ENCODE measurements around the gene AK9.
"Not testable (repeated sequence)": the region's sequence is repeated elsewhere in the genome, so short reads cannot be mapped to it uniquely, and the experiment has no call there.

AK9 gene

GRCh38 chr6:109477725-109478124, 213.3 kb downstream of the AK9 start:
- DNase-seq: no peak

- no peak for DNase-seq
Observed at GRCh38 chr6:109477184-109477583, 213.8 kb downstream of the AK9 start.

GRCh38 chr6:109475625-109476024, 215.4 kb downstream of the AK9 start:
- no peak for DNase-seq

GRCh38 chr6:109474995-109475394, 216.0 kb downstream of the AK9 start:
- DNase-seq: no peak

GRCh38 chr6:109473120-109473519, 217.9 kb downstream of the AK9 start:
- no peak for DNase-seq

GRCh38 chr6:109472132-109472995, 218.6 kb downstream of the AK9 start:
- no peak for DNase-seq

- DNase-seq: no peak
Observed at GRCh38 chr6:109471105-109471810, 219.7 kb downstream of the AK9 start.

- DNase-seq: no peak
Observed at GRCh38 chr6:109469591-109470189, 221.3 kb downstream of the AK9 start.

GRCh38 chr6:109467696-109468095, 223.3 kb downstream of the AK9 start:
- no peak for DNase-seq

GRCh38 chr6:109466212-109466923, 224.6 kb downstream of the AK9 start:
- no peak for DNase-seq

GRCh38 chr6:109465772-109466171, 225.2 kb downstream of the AK9 start:
- peak; percentile 75 for DNase-seq

- DNase-seq: no peak
Observed at GRCh38 chr6:109461733-109462526, 229.1 kb downstream of the AK9 start.

- DNase-seq: not testable (repeated sequence)
Observed at GRCh38 chr6:109461205-109461604, 229.8 kb downstream of the AK9 start.

- no peak for DNase-seq
Observed at GRCh38 chr6:109460161-109460829, 230.7 kb downstream of the AK9 start.

- DNase-seq: peak; percentile 65
Observed at GRCh38 chr6:109458774-109459531, 232.0 kb downstream of the AK9 start.

- DNase-seq: no peak
Observed at GRCh38 chr6:109457562-109457996, 233.4 kb downstream of the AK9 start.

- DNase-seq: no peak
Observed at GRCh38 chr6:109456710-109457561, 234.1 kb downstream of the AK9 start.

GRCh38 chr6:109456111-109456583, 234.9 kb downstream of the AK9 start:
- no peak for DNase-seq

- DNase-seq: peak; percentile 73
Observed at GRCh38 chr6:109455437-109456110, 235.4 kb downstream of the AK9 start, which contains the start of gene MICAL1. Gene MICAL1, minus strand, starts transcription at chr6:109455772. Its CDS starts 1,576 bp downstream, at chr6:109454196.

Data from NCI-H345 (cell line).